ENCODE results near the gene ZNF669. TPM values are rescaled to one million over a fixed set of nuclear protein-coding genes. Genes with fewer than 3 reads are reported as not detected.

Gene ZNF669
- total RNA-seq, 1 donor from 2014 or later: 9.0 TPM

DNA sequence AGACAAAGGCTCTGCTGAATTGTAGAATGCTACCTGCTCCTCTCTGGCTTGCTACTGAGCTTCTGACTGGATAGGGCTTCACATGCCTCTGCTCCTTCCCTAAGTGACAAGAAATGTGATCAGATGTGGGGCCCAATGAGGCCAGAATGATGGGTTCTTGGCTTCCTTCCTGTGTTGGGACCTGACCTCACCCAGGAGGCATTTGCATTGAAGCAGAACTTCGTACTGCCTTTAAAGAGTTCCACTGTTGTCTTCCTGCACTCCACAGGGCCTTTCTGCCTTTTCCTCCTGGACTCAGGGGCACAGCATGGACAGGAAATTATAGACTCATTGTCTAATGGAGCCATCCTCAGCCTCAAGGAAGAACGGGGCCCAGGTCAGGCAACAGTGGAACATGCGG, 39.9 kb downstream of the ZNF669 start:
- no peak for DNase-seq (ENCODE audit: low spot score)

DNA sequence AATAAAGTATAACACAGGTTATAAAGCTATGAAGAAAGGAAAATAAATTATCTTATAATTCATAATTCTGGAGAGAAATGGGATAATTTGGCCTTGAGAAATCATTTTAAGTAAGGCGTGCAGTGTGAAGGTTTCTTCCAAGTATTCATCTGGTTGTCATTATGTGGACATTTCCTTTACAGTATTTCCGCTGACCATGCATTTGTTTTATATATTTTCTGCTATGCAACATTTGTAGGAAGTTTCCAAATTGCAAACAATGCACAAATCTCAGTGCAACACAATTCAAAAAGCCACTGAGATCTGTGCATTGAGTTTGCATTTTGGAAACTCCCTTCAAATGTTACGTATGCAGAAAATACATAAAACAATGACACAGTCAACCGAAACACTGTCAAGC, 43.4 kb downstream of the ZNF669 start:
- DNase-seq (ENCODE audit: low spot score): no peak

DNA sequence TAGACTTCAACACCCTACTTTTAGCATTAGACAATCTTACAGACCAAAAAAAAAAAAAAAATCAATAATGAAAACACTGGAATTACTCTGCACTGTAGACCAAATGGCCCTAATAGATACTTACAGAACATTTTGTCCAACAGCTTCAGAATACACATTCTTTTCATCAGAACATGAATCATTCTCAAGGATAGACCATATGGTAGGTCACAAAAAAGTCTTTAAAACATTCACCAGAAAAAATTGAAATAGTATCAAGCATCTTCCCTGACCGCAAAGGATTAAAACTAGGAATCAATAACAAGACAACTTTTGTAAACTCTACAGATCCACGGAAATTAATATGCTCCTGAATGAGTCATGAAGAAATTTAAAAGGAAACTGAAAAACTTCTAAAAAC, 48.1 kb downstream of the ZNF669 start:
- DNase-seq (ENCODE audit: low spot score): no peak

DNA sequence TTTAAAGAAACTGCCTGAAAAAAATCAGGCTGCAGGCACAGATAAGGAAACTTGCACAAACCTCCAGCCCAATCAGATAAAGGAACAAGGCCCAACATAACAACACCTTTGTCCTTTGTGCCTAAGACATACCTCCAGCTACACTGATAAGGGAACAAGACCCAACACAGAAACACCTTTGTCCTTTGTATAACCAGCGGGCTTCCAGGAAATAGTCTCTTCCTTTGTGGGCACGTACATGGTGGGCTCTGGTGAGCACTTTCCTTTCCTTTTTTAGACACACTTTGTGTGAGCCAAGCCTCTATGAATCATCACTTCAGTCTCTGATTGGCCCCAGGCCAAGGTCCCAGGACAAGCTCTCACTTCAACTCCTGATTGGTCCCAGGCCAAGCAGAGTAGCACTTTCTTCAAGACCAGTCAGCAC, 49.2 kb downstream of the ZNF669 start:
- DNase-seq (ENCODE audit: low spot score): no peak

Other genes starting within 250 kb of the ZNF669 start
- 35.1 TPM for gene AHCTF1, start 172.4 kb downstream of the ZNF669 start, total RNA-seq
- gene ZNF695, start 96.3 kb downstream of the ZNF669 start, total RNA-seq: not detected
- gene ZNF670, start 25.5 kb downstream of the ZNF669 start, total RNA-seq: 4.2 TPM
- 46.4 TPM for gene ZNF124, start 67.7 kb upstream of the ZNF669 start, total RNA-seq
- not detected for gene VN1R5, start 151.7 kb upstream of the ZNF669 start, total RNA-seq
- gene ZNF496, start 227.5 kb upstream of the ZNF669 start, total RNA-seq: 25.7 TPM